HG03432 (cell line): ENCODE measurements around the gene PRR14.
A peak's percentile ranks its signal among the peaks of the same experiment; 100 is the strongest.

Experiments
- ATAC-seq: cut with Tn5 transposase; IDR thresholded peaks from one replicate; pipeline ENCODE4 v1.9.1; 2021; ENCODE audit warnings: mild to moderate bottlenecking, moderate library complexity; ENCODE audit not compliant: unreplicated experiment

Gene PRR14

DNA sequence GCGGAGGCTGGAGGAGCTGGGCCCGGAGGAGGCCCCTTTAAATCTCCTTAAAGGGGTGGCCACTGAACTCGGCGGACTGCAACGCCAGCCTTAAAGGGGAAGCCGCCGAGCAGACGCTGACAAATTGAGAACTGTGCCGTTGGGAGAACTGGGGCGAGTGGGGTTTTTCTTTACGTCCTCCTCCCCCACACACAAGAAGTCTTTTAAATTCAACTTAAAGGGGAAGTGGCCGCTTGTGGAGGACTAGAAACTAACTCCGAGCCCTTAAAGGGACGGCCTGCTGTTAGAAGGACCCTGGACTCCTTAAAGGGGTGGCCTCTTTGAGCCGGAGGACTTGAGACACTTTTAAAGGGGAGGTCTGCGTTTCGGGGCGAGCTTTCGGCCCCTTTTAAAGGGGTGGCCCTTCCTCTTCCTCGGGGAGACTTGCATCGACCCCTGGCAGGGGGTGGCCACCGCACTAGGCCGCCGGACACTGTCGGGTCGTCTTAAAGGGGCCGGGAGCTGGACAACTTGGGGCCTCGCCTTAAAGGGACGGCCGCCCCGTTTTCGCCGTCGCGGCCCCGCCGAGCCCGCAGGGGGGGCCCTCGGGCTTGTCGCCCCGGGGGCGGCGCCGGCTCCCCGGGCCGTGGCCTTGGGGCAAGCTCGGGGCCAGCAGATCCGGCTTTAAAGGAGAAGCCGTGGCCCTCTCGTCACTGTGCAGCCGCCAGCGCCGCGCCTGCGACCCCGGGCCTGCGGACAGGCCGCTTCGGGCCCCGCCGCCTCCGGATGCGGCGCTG lies 8.2 kb downstream of the PRR14 start:
- ATAC-seq, result peak; percentile 32

DNA sequence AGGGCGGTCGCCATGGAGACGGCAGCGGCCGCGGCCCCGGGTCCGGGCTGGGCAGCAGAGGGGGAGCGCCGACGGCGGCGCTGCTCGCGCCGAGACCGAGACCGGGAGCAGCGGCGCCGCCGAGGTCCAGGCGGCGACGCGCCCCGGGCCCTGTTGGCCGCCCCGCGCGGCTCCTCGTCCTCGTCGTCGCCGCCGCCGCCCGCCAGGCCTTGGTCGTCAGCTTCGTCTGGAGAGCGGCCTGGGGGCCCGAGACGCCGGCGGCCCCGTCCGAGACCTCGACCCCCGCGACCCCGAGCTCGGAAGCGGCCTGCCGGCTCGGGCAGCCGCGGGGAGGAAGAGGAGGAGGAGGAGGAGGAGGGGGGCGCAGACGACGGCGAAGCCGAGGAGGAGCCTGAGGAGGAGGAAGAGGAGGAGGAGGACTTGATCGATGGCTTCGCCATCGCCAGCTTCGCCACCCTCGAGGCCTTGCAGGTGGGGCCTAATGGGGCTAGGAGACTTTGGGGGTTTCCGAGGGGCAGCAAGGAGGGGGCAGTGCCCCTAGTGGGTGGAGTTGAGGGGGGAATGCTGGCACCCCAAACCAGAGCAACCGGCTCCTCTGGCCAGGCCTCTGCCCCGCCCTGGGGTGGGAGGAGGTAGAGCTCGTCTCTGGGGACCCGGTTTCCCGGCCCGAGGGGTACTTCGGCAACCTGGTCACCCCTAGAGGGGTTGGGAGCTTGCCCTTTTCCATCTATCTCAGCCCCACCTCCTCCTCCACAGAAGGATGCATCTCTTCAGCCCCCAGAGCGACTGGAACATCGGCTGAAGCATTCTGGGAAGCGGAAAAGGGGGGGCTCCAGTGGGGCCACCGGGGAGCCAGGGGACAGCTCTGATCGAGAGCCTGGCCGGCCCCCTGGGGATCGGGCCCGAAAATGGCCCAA lies 9.0 kb downstream of the PRR14 start:
- no peak for ATAC-seq

GRCh38 chr16:30660424-30661261 lies 9.9 kb downstream of the PRR14 start:
- no peak for ATAC-seq

GRCh38 chr16:30662449-30662848 lies 11.7 kb downstream of the PRR14 start:
- no peak for ATAC-seq

DNA sequence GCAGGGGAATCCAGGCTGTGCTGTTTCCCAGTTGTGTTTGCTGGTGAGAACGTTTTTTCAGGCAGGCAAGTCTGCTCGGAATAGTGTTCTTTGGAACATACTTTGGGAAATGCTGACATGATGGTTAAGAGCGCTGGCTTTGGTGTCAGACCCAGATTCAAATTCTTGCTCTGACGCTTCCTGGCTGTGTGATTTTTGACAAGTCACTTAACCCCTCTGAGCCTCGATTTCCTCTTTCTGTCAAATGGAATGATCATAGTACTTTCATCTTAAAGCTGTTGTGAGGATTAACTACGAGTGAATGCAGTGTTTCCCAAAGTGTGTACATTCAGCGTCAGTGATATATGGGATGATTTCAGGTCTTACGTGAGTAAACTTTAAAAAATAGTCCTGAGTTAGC lies 12.3 kb downstream of the PRR14 start:
- ATAC-seq, result no peak

DNA sequence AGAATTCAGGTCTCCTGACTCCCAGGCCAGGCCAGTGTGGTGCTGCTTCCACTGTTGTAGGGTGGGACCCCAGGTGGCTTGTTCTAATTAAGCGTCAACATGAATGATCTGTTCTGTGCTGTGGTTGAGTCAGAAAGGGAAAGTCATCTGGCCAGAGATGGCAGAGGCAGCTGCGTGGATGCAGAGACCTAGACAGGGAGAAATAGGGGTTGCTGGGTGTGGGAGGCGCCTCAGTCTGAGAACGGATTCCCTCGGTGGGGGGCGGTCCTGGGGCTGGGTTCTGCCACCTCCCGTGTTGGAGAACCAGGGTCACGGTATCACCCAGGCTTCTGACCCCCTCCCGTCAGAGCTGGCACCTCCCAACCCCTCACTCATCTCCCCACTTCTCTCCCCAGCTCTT lies 13.1 kb downstream of the PRR14 start:
- ATAC-seq, result no peak

- ATAC-seq, result no peak
Measured at GRCh38 chr16:30664616-30665109, 13.9 kb downstream of the PRR14 start.

DNA sequence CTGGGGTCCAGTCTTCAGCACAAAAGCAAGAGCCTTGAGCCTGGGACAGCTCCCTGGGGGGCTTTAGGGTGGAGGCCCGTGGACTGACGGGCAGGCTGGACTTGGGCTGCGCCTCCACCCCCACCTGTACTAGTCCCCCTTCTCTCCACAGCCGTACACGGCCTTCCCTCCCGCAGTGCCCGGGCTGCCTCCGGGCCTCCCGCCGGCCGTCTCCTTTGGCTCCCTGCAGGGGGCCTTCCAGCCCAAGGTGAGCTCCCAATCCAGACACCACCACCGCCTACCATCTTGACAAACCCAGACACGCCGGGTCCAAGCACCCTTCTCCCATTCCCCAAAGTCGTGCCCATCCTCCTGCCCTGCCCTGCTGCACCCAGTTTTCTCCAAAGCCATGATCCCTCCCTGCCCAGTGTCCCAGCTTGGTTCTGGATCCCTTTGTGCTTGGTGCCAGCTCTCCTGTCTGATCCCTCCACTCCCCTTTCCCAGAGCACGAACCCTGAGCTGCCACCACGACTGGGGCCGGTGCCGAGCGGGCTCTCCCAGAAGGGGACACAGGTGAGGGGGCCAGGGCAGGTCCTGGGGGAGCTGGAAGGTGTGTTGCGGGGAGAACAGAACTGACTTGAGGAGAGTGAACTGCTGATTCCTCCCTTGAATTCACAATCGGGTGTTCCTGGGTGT lies 14.5 kb downstream of the PRR14 start:
- no peak for ATAC-seq

- ATAC-seq, result no peak
Measured at GRCh38 chr16:30665830-30666190, 15.1 kb downstream of the PRR14 start.

GRCh38 chr16:30666681-30667080 lies 15.9 kb downstream of the PRR14 start:
- no peak for ATAC-seq

GRCh38 chr16:30667361-30667905 lies 16.7 kb downstream of the PRR14 start:
- no peak for ATAC-seq

DNA sequence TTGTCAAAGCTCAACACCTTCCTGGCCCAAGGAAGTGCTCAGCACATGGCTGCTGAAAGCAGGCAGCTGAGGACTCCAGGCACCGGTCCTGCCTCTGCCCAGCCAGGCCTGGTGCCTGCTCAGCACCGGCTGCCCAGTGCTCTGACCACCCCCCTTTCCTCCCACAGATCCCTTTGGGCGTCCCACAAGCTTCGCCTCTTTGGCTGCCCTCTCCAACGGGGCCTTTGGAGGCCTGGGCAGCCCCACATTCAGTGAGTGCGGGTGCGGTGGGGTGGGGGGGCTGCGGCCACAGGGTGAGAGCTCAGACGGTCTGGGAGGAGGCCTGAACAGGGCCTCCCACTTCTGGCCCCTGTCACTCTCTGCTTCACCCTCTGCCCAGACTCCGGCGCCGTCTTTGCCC lies 17.6 kb downstream of the PRR14 start:
- ATAC-seq, result no peak

DNA sequence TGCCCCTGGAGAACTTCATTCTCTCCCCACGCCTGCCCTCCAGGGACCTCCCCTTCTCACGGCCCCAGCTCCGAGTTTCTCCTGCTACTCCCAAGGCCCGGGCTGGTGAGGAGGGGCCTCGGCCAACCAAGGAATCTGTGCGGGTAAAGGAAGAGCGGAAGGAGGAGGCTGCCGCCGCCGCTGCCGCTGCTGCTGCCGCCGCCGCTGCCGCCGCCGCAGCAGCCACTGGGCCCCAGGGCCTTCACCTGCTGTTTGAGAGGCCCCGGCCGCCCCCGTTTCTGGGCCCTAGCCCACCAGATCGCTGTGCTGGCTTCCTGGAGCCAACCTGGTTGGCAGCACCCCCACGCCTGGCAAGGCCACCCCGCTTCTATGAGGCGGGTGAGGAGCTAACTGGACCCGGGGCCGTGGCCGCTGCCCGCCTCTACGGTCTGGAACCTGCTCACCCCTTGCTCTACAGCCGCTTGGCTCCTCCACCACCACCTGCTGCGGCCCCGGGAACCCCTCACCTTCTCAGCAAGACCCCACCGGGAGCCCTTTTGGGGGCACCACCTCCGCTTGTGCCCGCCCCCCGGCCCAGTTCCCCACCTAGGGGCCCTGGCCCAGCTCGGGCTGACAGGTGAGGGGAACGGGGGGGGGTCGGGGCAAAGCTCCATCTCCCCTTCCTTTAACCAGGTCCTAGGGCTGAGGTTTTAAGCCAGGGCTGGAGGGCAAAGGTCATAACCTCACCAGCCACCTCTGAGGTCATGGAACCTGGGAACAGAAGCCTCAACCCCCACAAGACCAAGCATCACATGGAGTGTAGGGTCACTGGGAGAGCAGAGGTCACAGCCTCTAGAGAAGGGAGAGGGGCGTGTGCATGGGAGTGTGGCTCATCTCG lies 18.5 kb downstream of the PRR14 start:
- no peak for ATAC-seq

DNA sequence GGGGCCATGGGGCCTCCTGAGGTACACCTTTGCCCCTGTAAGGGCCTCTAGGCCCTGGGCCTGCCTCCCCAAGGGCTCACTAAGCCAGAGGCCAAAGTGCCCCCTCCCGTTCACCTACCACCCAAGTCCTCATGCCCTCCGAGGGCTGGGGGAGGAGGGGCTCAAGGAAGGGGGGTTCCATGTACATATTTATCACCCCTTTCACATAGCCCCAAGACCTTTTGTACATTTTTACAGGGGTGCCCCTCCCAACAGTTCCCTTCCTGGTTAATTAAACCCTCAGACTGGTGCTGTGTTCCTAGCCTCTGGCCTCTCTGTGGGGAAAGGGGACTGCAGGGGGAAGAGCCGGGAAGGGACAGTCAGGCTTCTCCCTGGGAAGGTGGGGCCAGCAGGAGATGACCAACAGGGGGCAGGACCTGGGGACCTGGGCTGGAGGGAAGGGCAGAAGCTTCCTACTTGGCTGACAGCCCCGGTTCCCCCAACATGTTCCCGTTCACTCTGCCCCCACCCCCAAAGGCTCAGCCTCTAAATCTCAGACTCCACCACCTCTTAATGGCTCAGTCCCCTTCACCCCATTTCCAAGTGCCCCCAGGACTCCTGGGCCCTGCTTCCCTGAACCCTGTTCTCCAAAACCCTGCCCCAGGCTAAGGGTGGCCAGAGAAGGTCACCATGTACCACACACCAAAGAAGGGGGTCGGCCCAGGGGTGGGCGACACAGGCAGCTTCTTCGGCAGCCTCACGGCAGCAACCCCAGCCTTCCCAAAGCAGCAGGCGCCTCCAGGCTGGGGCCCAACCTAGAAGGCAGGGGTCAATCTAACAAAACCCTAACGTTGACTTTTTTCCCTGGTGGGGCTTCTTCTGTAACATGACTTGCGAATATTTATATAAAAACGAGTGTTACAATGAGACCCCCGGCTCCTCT lies 19.4 kb downstream of the PRR14 start:
- no peak for ATAC-seq

- ATAC-seq, result no peak
Measured at GRCh38 chr16:30675143-30675542, 24.4 kb downstream of the PRR14 start.

DNA sequence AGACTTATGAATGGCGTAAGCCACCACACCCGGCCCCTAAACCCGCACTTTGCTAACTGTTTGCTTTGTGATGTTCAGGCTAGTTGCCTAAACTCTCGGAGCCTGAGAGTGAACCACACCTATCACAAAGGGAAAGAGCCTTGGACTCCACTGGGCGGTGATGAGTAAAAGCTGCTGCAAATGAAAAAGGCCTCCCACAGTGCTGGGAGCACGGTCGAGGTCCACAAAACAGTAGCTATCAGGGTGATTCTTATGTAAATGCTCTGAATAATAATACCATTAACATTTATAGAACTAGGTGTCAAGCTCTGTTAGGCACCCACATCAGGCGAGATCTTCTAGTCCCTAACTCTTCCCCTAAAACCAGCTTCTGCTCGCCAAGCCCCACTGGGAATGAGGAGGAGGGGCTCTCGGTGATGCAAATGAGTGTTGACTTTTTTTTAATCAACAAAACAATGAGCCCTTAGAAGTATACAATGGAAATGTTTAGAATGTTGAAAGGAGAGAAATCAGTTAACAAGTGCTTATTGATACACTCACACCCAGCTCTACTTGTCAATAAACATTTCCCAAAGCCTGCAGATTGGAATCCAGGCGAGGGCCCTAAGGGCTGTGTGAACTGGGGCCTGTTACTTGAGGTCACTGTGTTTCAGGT lies 27.3 kb downstream of the PRR14 start:
- no peak for ATAC-seq

GRCh38 chr16:30678586-30678970 lies 27.8 kb downstream of the PRR14 start:
- no peak for ATAC-seq

GRCh38 chr16:30680326-30680725 lies 29.6 kb downstream of the PRR14 start:
- ATAC-seq, result no peak
